WTC11 (cell line): ENCODE measurements around the gene TATDN3. TPM values are rescaled to one million over a fixed set of nuclear protein-coding genes. Genes with fewer than 3 reads are reported as not detected.

Experiments used
- ATAC-seq: fragments of 200-7000 bp; cut with Tn5 transposase; 2 replicates; pipeline ENCODE4 v1.10.0; 2021; ENCODE audit warnings: mild to moderate bottlenecking, moderate library complexity
- CTCF ChIA-PET: fragments of 300-600 bp; sonication (Branson Sonifier 250); formaldehyde crosslinking; loops from one replicate; lab custom pipeline; 2021; ENCODE audit warnings: antibody characterized with exemption; lab: Charles Lee
- POLR2A ChIA-PET: fragments of 350-600 bp; sonication (Branson Sonifier 250); formaldehyde crosslinking; loops from one replicate; lab custom pipeline; 2021; ENCODE audit warnings: antibody characterized with exemption; lab: Charles Lee
- DNase-seq: peaks from one replicate; pipeline ENCODE4 v3.0.0; 2021; ENCODE audit warnings: low spot score
- H3K27ac Mint-ChIP-seq: 2 replicates; pipeline ENCODE4 v1.8.0; 2021; ENCODE audit warnings: mixed read lengths
- H3K27me3 Mint-ChIP-seq: 2 replicates; pipeline ENCODE4 v1.8.0; 2021; ENCODE audit warnings: low read depth, mild to moderate bottlenecking, moderate library complexity, mixed read lengths
- H3K36me3 Mint-ChIP-seq: 2 replicates; pipeline ENCODE4 v1.8.0; 2021; ENCODE audit warnings: mixed read lengths
- H3K4me1 Mint-ChIP-seq: 2 replicates; pipeline ENCODE4 v1.8.0; 2022; ENCODE audit warnings: mixed read lengths
- H3K4me3 Mint-ChIP-seq: 2 replicates; pipeline ENCODE4 v1.8.0; 2021; ENCODE audit warnings: mild to moderate bottlenecking, moderate library complexity, mixed read lengths
- H3K9me3 Mint-ChIP-seq: 2 replicates; pipeline ENCODE4 v1.8.0; 2021; ENCODE audit warnings: mixed read lengths
- AFF4 ChIP-seq: sonication (generic); formaldehyde crosslinking; IDR thresholded peaks from 2 replicates; pipeline ENCODE4 v1.8.1; 2023; ENCODE audit warnings: mild to moderate bottlenecking, missing genetic modification reagents, borderline replicate concordance
- AR ChIP-seq: fragments of 250-450 bp; sonication (Bioruptor Pico); IDR thresholded peaks from 2 replicates; pipeline ENCODE4 v1.9.0; 2021; ENCODE audit warnings: mild to moderate bottlenecking
- ARID4B ChIP-seq: sonication (generic); formaldehyde crosslinking; IDR thresholded peaks from 2 replicates; pipeline ENCODE4 v1.8.0; 2023; ENCODE audit warnings: missing genetic modification reagents, mild to moderate bottlenecking, borderline replicate concordance
- ATF6 ChIP-seq: sonication (generic); formaldehyde crosslinking; IDR thresholded peaks from 2 replicates; pipeline ENCODE4 v1.8.1; 2023; ENCODE audit warnings: mild to moderate bottlenecking, missing genetic modification reagents
- CREB1 ChIP-seq: sonication (generic); formaldehyde crosslinking; IDR thresholded peaks from 2 replicates; pipeline ENCODE4 v1.8.0; 2023; ENCODE audit warnings: mild to moderate bottlenecking, missing genetic modification reagents
- E2F4 ChIP-seq: sonication (generic); formaldehyde crosslinking; IDR thresholded peaks from 2 replicates; pipeline ENCODE4 v1.8.1; 2022; ENCODE audit warnings: low read depth, mild to moderate bottlenecking, moderate library complexity, missing genetic modification reagents, borderline replicate concordance
- FOXP4 ChIP-seq: sonication (generic); formaldehyde crosslinking; IDR thresholded peaks from 2 replicates; pipeline ENCODE4 v1.8.0; 2022; ENCODE audit warnings: mild to moderate bottlenecking, missing genetic modification reagents
- GTF2I ChIP-seq: fragments of 250-450 bp; sonication (Bioruptor Pico); conservative IDR thresholded peaks from 2 replicates; pipeline ENCODE4 v1.4.0; 2021; ENCODE audit warnings: mild to moderate bottlenecking
- KAT7 ChIP-seq: sonication (generic); formaldehyde crosslinking; IDR thresholded peaks from 2 replicates; pipeline ENCODE4 v1.8.1; 2023; ENCODE audit warnings: missing genetic modification reagents, mild to moderate bottlenecking, borderline replicate concordance
- NFYB ChIP-seq: sonication (generic); formaldehyde crosslinking; conservative IDR thresholded peaks from 2 replicates; pipeline ENCODE4 v1.8.0; 2022; ENCODE audit warnings: low read depth, missing genetic modification reagents
- NR3C1 ChIP-seq: sonication (generic); formaldehyde crosslinking; conservative IDR thresholded peaks from 2 replicates; pipeline ENCODE4 v1.8.1; 2023; ENCODE audit warnings: low read depth, mild to moderate bottlenecking, missing genetic modification reagents
- OVOL2 ChIP-seq: fragments of 250-450 bp; sonication (Bioruptor Pico); IDR thresholded peaks from 2 replicates; pipeline ENCODE4 v1.9.0; 2021; ENCODE audit warnings: mild to moderate bottlenecking, borderline replicate concordance
- ZBTB21 ChIP-seq: sonication (generic); formaldehyde crosslinking; IDR thresholded peaks from 2 replicates; pipeline ENCODE4 v1.8.1; 2023; ENCODE audit warnings: mild to moderate bottlenecking, missing genetic modification reagents, borderline replicate concordance
- ZNF532 ChIP-seq: fragments of 250-450 bp; sonication (Bioruptor Pico); IDR thresholded peaks from 2 replicates; pipeline ENCODE4 v1.9.0; 2021; ENCODE audit warnings: mild to moderate bottlenecking, borderline replicate concordance
- total RNA-seq: library from RNA; stranded (reverse); gene quantifications from 3 replicates; pipeline ENCODE4 v1.2.3, GENCODE V29; 2021

Gene TATDN3
- total RNA-seq, 1 experiment from 2014 or later, result 19.3 TPM

- TF ChIP-seq NFYB (CRISPR knock-in tag), result no peak
- no peak for TF ChIP-seq NR3C1 (CRISPR knock-in tag)
- TF ChIP-seq AFF4, result no peak
- TF ChIP-seq ZBTB21 (CRISPR knock-in tag), result no peak
- TF ChIP-seq ZNF532 (CRISPR knock-in tag), result no peak
- no peak for TF ChIP-seq AR (CRISPR knock-in tag)
- TF ChIP-seq FOXP4 (CRISPR knock-in tag), result no peak
Measured at GRCh38 chr1:212771341-212771740, 20.4 kb upstream of the TATDN3 start (continued).

- ChIA-PET POLR2A (no interaction called here), CTCF (interaction anchor here (0.6 to 2.7 kb wide), 2 partner anchors 23 to 42 kb away, joined by 3 to 7 read pairs; no protein-coding TSS in a partner anchor)
- no peak for DNase-seq
- Mint-ChIP-seq H3K27ac (no peak overlapping the region), H3K4me3 (no peak overlapping the region), H3K27me3 (no peaks in the 10 kb centered on the region), H3K9me3 (peaks cover 29% of the 10 kb centered on the region), H3K36me3 (peaks cover 75% of the 10 kb centered on the region), H3K4me1 (no peaks in the 10 kb centered on the region)
- no peak for ATAC-seq
- no peak for TF ChIP-seq CREB1 (CRISPR knock-in tag)
- TF ChIP-seq NFYB (CRISPR knock-in tag), result no peak
- TF ChIP-seq ATF6, result no peak
- TF ChIP-seq E2F4, result no peak
- TF ChIP-seq GTF2I, result no peak
- TF ChIP-seq OVOL2 (CRISPR knock-in tag), result no peak
- no peak for TF ChIP-seq KAT7 (CRISPR knock-in tag)
- TF ChIP-seq ARID4B (CRISPR knock-in tag), result no peak
Measured at GRCh38 chr1:212773011-212773410, 18.7 kb upstream of the TATDN3 start.
